Measurements from ENCODE around the gene CASP7.

CASP7 gene

GRCh38 chr10:113666682-113667252 lies 12.9 kb upstream of the CASP7 start:
- no peak for DNase-seq

- DNase-seq: peak; percentile 31
Measured at GRCh38 chr10:113680190-113681111, 739 bp downstream of the CASP7 start.

GRCh38 chr10:113681533-113682470 lies 2.1 kb downstream of the CASP7 start:
- DNase-seq: no peak

- DNase-seq: no peak
Measured at GRCh38 chr10:113683300-113683699, 3.6 kb downstream of the CASP7 start.

GRCh38 chr10:113686028-113686427 lies 6.3 kb downstream of the CASP7 start:
- no peak for DNase-seq

GRCh38 chr10:113687037-113687436 lies 7.3 kb downstream of the CASP7 start:
- DNase-seq: peak; percentile 24

- no peak for DNase-seq
Measured at GRCh38 chr10:113689057-113689456, 9.3 kb downstream of the CASP7 start.

GRCh38 chr10:113689574-113689973 lies 9.9 kb downstream of the CASP7 start:
- DNase-seq: no peak

GRCh38 chr10:113690749-113691148 lies 11.0 kb downstream of the CASP7 start:
- DNase-seq: no peak

- DNase-seq: no peak
Measured at GRCh38 chr10:113691381-113691780, 11.7 kb downstream of the CASP7 start.

- DNase-seq: no peak
Measured at GRCh38 chr10:113692271-113692670, 12.6 kb downstream of the CASP7 start.

GRCh38 chr10:113693348-113693747 lies 13.6 kb downstream of the CASP7 start:
- DNase-seq: peak; percentile 39

- no peak for DNase-seq
Measured at GRCh38 chr10:113695691-113696090, 16.0 kb downstream of the CASP7 start.

GRCh38 chr10:113697595-113697994 lies 17.9 kb downstream of the CASP7 start:
- no peak for DNase-seq

- DNase-seq: peak; percentile 83
Measured at GRCh38 chr10:113704637-113705343, 25.1 kb downstream of the CASP7 start.

GRCh38 chr10:113705344-113705652 lies 25.6 kb downstream of the CASP7 start:
- no peak for DNase-seq

- DNase-seq: no peak
Measured at GRCh38 chr10:113706623-113707022, 26.9 kb downstream of the CASP7 start.

GRCh38 chr10:113708640-113709039 lies 28.9 kb downstream of the CASP7 start:
- DNase-seq: no peak

- no peak for DNase-seq
Measured at GRCh38 chr10:113709221-113709838, 29.6 kb downstream of the CASP7 start.

- peak; percentile 52 for DNase-seq
Measured at GRCh38 chr10:113711142-113711541, 31.4 kb downstream of the CASP7 start.

GRCh38 chr10:113712024-113712423 lies 32.3 kb downstream of the CASP7 start:
- no peak for DNase-seq

Measured in eye (tissue), 1 donor.